ENCODE measurements around the gene SH3RF1. TPM values are rescaled to one million over a fixed set of nuclear protein-coding genes. Genes with fewer than 3 reads are reported as not detected.

Gene SH3RF1
- total RNA-seq, 1 experiment from 2014 or later, result 4.6 TPM

GRCh38 chr4:169250796-169251195 lies 20.0 kb downstream of the SH3RF1 start:
- DNase-seq, result no peak
- H3K36me3 ChIP-seq (replicated peaks; ENCODE audit: control insufficient read depth, insufficient read depth, low read length), result no peaks in the 10 kb centered on the region
- H3K27me3 ChIP-seq (ENCODE audit: control insufficient read depth, insufficient read depth, low read length), result no peaks in the 10 kb centered on the region
- H3K4me3 ChIP-seq (ENCODE audit: insufficient read depth, low read depth, low read length), result no peak overlapping the region

GRCh38 chr4:169249999-169250398 lies 20.8 kb downstream of the SH3RF1 start:
- no peak overlapping the region for H3K4me3 ChIP-seq (ENCODE audit: insufficient read depth, low read depth, low read length)
- no peak for DNase-seq
- H3K36me3 ChIP-seq (replicated peaks; ENCODE audit: control insufficient read depth, insufficient read depth, low read length), result no peaks in the 10 kb centered on the region
- no peaks in the 10 kb centered on the region for H3K27me3 ChIP-seq (ENCODE audit: control insufficient read depth, insufficient read depth, low read length)

- H3K4me3 ChIP-seq (ENCODE audit: insufficient read depth, low read depth, low read length), result no peak overlapping the region
- no peak for DNase-seq
- H3K36me3 ChIP-seq (replicated peaks; ENCODE audit: control insufficient read depth, insufficient read depth, low read length), result no peaks in the 10 kb centered on the region
- no peaks in the 10 kb centered on the region for H3K27me3 ChIP-seq (ENCODE audit: control insufficient read depth, insufficient read depth, low read length)
These were observed 21.4 kb downstream of the SH3RF1 start for GRCh38 chr4:169249214-169249973.

- Histone ChIP-seq H3K27me3 (ENCODE audit: control insufficient read depth, insufficient read depth, low read length) (no peaks in the 10 kb centered on the region), H3K36me3 (replicated peaks; ENCODE audit: control insufficient read depth, insufficient read depth, low read length) (no peaks in the 10 kb centered on the region), H3K4me3 (ENCODE audit: insufficient read depth, low read depth, low read length) (no peak overlapping the region)
These were observed 22.1 kb downstream of the SH3RF1 start for GRCh38 chr4:169248645-169249044.

GRCh38 chr4:169246957-169247396 lies 23.8 kb downstream of the SH3RF1 start:
- no peak for DNase-seq
- Histone ChIP-seq H3K36me3 (replicated peaks; ENCODE audit: control insufficient read depth, insufficient read depth, low read length) (no peaks in the 10 kb centered on the region), H3K27me3 (ENCODE audit: control insufficient read depth, insufficient read depth, low read length) (no peaks in the 10 kb centered on the region)

More at GRCh38 chr4:169248645-169249044, 22.1 kb downstream of the SH3RF1 start:
- no peak for DNase-seq

GRCh38 chr4:169246279-169246678 lies 24.5 kb downstream of the SH3RF1 start:
- no peak for DNase-seq
- no peaks in the 10 kb centered on the region for H3K27me3 ChIP-seq (ENCODE audit: control insufficient read depth, insufficient read depth, low read length)
- H3K4me3 ChIP-seq (ENCODE audit: insufficient read depth, low read depth, low read length), result no peak overlapping the region
- H3K36me3 ChIP-seq (replicated peaks; ENCODE audit: control insufficient read depth, insufficient read depth, low read length), result no peaks in the 10 kb centered on the region

More at GRCh38 chr4:169246957-169247396, 23.8 kb downstream of the SH3RF1 start:
- no peak overlapping the region for H3K4me3 ChIP-seq (ENCODE audit: insufficient read depth, low read depth, low read length)

- DNase-seq, result no peak
- Histone ChIP-seq H3K4me3 (ENCODE audit: insufficient read depth, low read depth, low read length) (no peak overlapping the region), H3K36me3 (replicated peaks; ENCODE audit: control insufficient read depth, insufficient read depth, low read length) (no peaks in the 10 kb centered on the region), H3K27me3 (ENCODE audit: control insufficient read depth, insufficient read depth, low read length) (no peaks in the 10 kb centered on the region)
These were observed 25.7 kb downstream of the SH3RF1 start for GRCh38 chr4:169245061-169245460.

- Histone ChIP-seq H3K36me3 (replicated peaks; ENCODE audit: control insufficient read depth, insufficient read depth, low read length) (no peaks in the 10 kb centered on the region), H3K27me3 (ENCODE audit: control insufficient read depth, insufficient read depth, low read length) (no peaks in the 10 kb centered on the region), H3K4me3 (ENCODE audit: insufficient read depth, low read depth, low read length) (no peak overlapping the region)
- DNase-seq, result no peak
These were observed 26.7 kb downstream of the SH3RF1 start for GRCh38 chr4:169243825-169244609.

- Histone ChIP-seq H3K27me3 (ENCODE audit: control insufficient read depth, insufficient read depth, low read length) (no peaks in the 10 kb centered on the region), H3K4me3 (ENCODE audit: insufficient read depth, low read depth, low read length) (no peak overlapping the region), H3K36me3 (replicated peaks; ENCODE audit: control insufficient read depth, insufficient read depth, low read length) (no peaks in the 10 kb centered on the region)
- no peak for DNase-seq
These were observed 29.3 kb downstream of the SH3RF1 start for GRCh38 chr4:169241464-169241863.

- Histone ChIP-seq H3K36me3 (replicated peaks; ENCODE audit: control insufficient read depth, insufficient read depth, low read length) (no peaks in the 10 kb centered on the region), H3K27me3 (ENCODE audit: control insufficient read depth, insufficient read depth, low read length) (no peaks in the 10 kb centered on the region), H3K4me3 (ENCODE audit: insufficient read depth, low read depth, low read length) (no peak overlapping the region)
- DNase-seq, result no peak
These were observed 31.4 kb downstream of the SH3RF1 start for GRCh38 chr4:169239221-169239905.

GRCh38 chr4:169238445-169238844 lies 32.3 kb downstream of the SH3RF1 start:
- DNase-seq, result no peak
- Histone ChIP-seq H3K4me3 (ENCODE audit: insufficient read depth, low read depth, low read length) (no peak overlapping the region), H3K27me3 (ENCODE audit: control insufficient read depth, insufficient read depth, low read length) (no peaks in the 10 kb centered on the region), H3K36me3 (replicated peaks; ENCODE audit: control insufficient read depth, insufficient read depth, low read length) (no peaks in the 10 kb centered on the region)

- no peak overlapping the region for H3K4me3 ChIP-seq (ENCODE audit: insufficient read depth, low read depth, low read length)
- H3K36me3 ChIP-seq (replicated peaks; ENCODE audit: control insufficient read depth, insufficient read depth, low read length), result no peaks in the 10 kb centered on the region
- DNase-seq, result no peak
- H3K27me3 ChIP-seq (ENCODE audit: control insufficient read depth, insufficient read depth, low read length), result no peaks in the 10 kb centered on the region
These were observed 33.7 kb downstream of the SH3RF1 start for GRCh38 chr4:169236873-169237626.

- no peaks in the 10 kb centered on the region for H3K36me3 ChIP-seq (replicated peaks; ENCODE audit: control insufficient read depth, insufficient read depth, low read length)
- no peak overlapping the region for H3K4me3 ChIP-seq (ENCODE audit: insufficient read depth, low read depth, low read length)
- H3K27me3 ChIP-seq (ENCODE audit: control insufficient read depth, insufficient read depth, low read length), result no peaks in the 10 kb centered on the region
- DNase-seq, result no peak
These were observed 34.7 kb downstream of the SH3RF1 start for GRCh38 chr4:169236078-169236477.
